ENCODE data around the gene ZGPAT. TPM values are rescaled to one million over a fixed set of nuclear protein-coding genes. Genes with fewer than 3 reads are reported as not detected.

Gene ZGPAT
- polyA plus RNA-seq, 1 donor from 2014 or later = 60.8 TPM

GRCh38 chr20:63661108-63661507 is 46.7 kb upstream of the ZGPAT start:
- TF ChIP-seq, protein P1, sequence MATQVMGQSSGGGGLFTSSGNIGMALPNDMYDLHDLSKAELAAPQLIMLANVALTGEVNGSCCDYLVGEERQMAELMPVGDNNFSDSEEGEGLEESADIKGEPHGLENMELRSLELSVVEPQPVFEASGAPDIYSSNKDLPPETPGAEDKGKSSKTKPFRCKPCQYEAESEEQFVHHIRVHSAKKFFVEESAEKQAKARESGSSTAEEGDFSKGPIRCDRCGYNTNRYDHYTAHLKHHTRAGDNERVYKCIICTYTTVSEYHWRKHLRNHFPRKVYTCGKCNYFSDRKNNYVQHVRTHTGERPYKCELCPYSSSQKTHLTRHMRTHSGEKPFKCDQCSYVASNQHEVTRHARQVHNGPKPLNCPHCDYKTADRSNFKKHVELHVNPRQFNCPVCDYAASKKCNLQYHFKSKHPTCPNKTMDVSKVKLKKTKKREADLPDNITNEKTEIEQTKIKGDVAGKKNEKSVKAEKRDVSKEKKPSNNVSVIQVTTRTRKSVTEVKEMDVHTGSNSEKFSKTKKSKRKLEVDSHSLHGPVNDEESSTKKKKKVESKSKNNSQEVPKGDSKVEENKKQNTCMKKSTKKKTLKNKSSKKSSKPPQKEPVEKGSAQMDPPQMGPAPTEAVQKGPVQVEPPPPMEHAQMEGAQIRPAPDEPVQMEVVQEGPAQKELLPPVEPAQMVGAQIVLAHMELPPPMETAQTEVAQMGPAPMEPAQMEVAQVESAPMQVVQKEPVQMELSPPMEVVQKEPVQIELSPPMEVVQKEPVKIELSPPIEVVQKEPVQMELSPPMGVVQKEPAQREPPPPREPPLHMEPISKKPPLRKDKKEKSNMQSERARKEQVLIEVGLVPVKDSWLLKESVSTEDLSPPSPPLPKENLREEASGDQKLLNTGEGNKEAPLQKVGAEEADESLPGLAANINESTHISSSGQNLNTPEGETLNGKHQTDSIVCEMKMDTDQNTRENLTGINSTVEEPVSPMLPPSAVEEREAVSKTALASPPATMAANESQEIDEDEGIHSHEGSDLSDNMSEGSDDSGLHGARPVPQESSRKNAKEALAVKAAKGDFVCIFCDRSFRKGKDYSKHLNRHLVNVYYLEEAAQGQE (IDR thresholded peaks at IDR 0.05; ENCODE audit: borderline replicate concordance) = no peak
- no peak for TF ChIP-seq MXI1 (conservative IDR thresholded peaks at IDR 0.05; ENCODE audit: poor library complexity, severe bottlenecking)
- no peak for TF ChIP-seq SMC3 (conservative IDR thresholded peaks at IDR 0.05; ENCODE audit: poor library complexity)
- no peak for TF ChIP-seq POLR2AphosphoS5 (IDR thresholded peaks at IDR 0.05)
- TF ChIP-seq RAD21 (conservative IDR thresholded peaks at IDR 0.05) = no peak
- TF ChIP-seq, protein P2, sequence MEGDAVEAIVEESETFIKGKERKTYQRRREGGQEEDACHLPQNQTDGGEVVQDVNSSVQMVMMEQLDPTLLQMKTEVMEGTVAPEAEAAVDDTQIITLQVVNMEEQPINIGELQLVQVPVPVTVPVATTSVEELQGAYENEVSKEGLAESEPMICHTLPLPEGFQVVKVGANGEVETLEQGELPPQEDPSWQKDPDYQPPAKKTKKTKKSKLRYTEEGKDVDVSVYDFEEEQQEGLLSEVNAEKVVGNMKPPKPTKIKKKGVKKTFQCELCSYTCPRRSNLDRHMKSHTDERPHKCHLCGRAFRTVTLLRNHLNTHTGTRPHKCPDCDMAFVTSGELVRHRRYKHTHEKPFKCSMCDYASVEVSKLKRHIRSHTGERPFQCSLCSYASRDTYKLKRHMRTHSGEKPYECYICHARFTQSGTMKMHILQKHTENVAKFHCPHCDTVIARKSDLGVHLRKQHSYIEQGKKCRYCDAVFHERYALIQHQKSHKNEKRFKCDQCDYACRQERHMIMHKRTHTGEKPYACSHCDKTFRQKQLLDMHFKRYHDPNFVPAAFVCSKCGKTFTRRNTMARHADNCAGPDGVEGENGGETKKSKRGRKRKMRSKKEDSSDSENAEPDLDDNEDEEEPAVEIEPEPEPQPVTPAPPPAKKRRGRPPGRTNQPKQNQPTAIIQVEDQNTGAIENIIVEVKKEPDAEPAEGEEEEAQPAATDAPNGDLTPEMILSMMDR (IDR thresholded peaks at IDR 0.05; ENCODE audit: poor library complexity, severe bottlenecking) = no peak
- no peak for TF ChIP-seq EP300 (conservative IDR thresholded peaks at IDR 0.05; ENCODE audit: poor library complexity, severe bottlenecking)
- no peak for TF ChIP-seq TAF1 (IDR thresholded peaks at IDR 0.05; ENCODE audit: low read depth)
- TF ChIP-seq EZH2 (IDR thresholded peaks at IDR 0.05; ENCODE audit: borderline replicate concordance, insufficient read depth, low read length, poor library complexity, severe bottlenecking) = no peak
- H3K9me3 ChIP-seq (ENCODE audit: low read length) = no peaks in the 10 kb centered on the region
- no peaks in the 10 kb centered on the region for H3K9me2 ChIP-seq (ENCODE audit: insufficient read depth, low read length)
- no peak overlapping the region for H3K9ac ChIP-seq (ENCODE audit: low read length)
- no peak overlapping the region for H3K4me2 ChIP-seq (ENCODE audit: low read length)
- H3K27ac ChIP-seq (ENCODE audit: low read length) = no peak overlapping the region
- no peak overlapping the region for H3K4me3 ChIP-seq (ENCODE audit: low read length)
- no peaks in the 10 kb centered on the region for H3K36me3 ChIP-seq (ENCODE audit: insufficient read depth, low read length)
- H3K27me3 ChIP-seq (ENCODE audit: insufficient read depth, low read depth, low read length) = no peaks in the 10 kb centered on the region
- H3F3A ChIP-seq (ENCODE audit: insufficient read depth, low read length, poor library complexity, severe bottlenecking) = no peaks in the 10 kb centered on the region
- no peaks in the 10 kb centered on the region for H4K20me1 ChIP-seq (ENCODE audit: insufficient read depth)
- no peak overlapping the region for H2AFZ ChIP-seq (ENCODE audit: low read depth, low read length)
- no peaks in the 10 kb centered on the region for H3K79me2 ChIP-seq (replicated peaks; ENCODE audit: insufficient read depth, low read length)

GRCh38 chr20:63661959-63662812 is 45.7 kb upstream of the ZGPAT start:
- H3K27me3 ChIP-seq (ENCODE audit: insufficient read depth, low read depth, low read length) = no peaks in the 10 kb centered on the region
- H3K4me3 ChIP-seq (ENCODE audit: low read length) = no peak overlapping the region
- no peak overlapping the region for H3K4me2 ChIP-seq (ENCODE audit: low read length)
- no peaks in the 10 kb centered on the region for H3F3A ChIP-seq (ENCODE audit: insufficient read depth, low read length, poor library complexity, severe bottlenecking)
- H3K9me3 ChIP-seq (ENCODE audit: low read length) = no peaks in the 10 kb centered on the region
- TF ChIP-seq, protein P1 (IDR thresholded peaks at IDR 0.05; ENCODE audit: borderline replicate concordance) = no peak
- TF ChIP-seq, protein P2 (IDR thresholded peaks at IDR 0.05; ENCODE audit: poor library complexity, severe bottlenecking) = no peak
- TF ChIP-seq SMC3 (conservative IDR thresholded peaks at IDR 0.05; ENCODE audit: poor library complexity) (no peak), TAF1 (IDR thresholded peaks at IDR 0.05; ENCODE audit: low read depth) (no peak), MXI1 (conservative IDR thresholded peaks at IDR 0.05; ENCODE audit: poor library complexity, severe bottlenecking) (no peak), RAD21 (conservative IDR thresholded peaks at IDR 0.05) (no peak)
- H3K27ac ChIP-seq (ENCODE audit: low read length) = no peak overlapping the region
- H3K36me3 ChIP-seq (ENCODE audit: insufficient read depth, low read length) = no peaks in the 10 kb centered on the region
- no peak overlapping the region for H2AFZ ChIP-seq (ENCODE audit: low read depth, low read length)
- no peaks in the 10 kb centered on the region for H3K79me2 ChIP-seq (replicated peaks; ENCODE audit: insufficient read depth, low read length)
- no peaks in the 10 kb centered on the region for H4K20me1 ChIP-seq (ENCODE audit: insufficient read depth)
- H3K9me2 ChIP-seq (ENCODE audit: insufficient read depth, low read length) = no peaks in the 10 kb centered on the region
- no peak overlapping the region for H3K9ac ChIP-seq (ENCODE audit: low read length)
